ENCODE measurements around the gene MMP27. TPM values are rescaled to one million over a fixed set of nuclear protein-coding genes. Genes with fewer than 3 reads are reported as not detected.

Gene MMP27
- total RNA-seq, 1 donor from 2014 or later: not detected

DNA sequence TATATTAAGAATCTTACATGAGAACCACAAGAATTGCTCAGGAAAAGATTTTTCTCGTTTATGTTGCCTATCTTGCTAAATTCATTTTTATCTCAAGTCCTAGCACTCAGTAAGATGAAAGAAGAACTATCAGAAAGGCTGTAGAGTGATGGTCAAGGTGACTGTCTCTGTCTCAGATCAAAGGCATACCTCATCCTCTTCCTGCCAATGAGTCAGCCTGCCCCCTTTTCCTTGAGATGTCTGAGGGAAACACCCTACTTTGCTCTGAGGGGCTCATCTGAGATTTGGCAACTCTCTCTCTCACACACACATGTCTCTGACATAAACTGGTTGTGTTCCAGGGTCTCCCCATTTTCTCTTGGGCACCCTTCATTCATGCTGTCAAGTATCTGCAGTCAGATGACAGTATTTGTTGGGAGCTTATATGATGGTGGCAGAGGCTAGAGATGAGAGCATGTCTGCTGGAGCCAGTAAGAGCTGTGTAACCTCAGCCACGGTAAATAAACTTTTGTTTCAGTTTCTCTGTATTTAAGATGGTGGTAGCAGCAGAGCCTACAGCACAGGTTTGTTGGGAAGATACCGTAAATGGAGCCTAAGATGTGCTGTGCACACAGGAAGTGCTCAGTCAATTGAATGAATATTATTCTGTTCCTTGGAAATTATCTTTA lies 1.6 kb downstream of the MMP27 start:
- DNase-seq (ENCODE audit: low spot score): no peak

DNA sequence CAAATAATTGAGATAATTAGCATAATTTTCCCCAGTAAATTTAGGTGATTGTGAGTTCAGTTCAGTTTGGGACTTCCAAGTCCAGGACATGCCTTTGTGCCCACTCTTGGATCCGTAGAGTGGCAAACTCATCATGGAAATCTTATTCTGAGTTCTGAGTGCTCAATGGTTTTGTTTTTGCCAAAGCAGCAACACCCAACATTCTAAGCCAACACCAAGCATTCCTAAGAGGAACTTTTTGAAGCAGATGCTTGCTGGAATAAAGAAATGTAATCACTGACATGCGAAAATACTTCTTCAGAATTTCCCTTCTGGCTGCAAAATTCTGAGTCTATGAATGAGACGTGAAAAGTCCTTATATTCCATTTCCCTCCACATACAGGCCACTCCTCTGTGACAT lies 10.4 kb downstream of the MMP27 start:
- DNase-seq (ENCODE audit: low spot score): no peak

DNA sequence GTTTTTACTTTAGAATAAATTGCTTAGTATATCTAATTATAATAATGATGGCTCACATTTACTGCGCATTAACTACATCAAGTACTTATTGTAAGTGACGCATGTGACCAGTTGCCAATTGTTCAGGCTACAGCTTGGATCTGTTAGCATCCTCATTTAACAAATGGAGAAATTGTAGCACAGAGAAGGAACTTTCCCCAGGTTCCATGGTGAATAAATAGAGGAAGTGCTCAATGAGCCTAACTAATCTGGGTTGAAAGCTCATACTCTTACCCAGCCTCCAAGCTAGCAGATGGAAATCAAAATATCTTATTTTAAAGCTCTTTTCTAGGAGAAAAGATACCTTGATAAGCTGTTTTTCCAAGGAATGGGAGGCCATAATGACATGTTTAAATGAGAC lies 19.8 kb downstream of the MMP27 start:
- no peak for DNase-seq (ENCODE audit: low spot score)

DNA sequence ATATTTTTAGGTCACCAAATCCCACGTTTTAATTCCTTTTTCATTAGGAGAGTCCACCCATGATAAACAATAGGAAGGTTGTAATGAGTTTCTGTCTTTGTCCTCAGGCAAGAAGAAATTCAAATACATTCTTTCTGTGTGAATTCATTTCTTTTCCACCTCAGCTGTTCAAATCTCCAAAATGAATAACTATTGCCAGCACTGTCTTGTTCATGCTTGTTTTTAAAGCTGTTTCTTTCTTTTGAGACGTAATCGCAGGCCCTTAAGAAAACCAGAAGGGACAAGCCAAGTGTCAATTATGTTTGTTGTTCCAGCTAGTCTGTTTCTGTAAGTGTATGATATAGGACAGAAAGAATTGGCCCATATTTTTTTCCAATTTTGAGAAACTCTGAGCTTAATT lies 20.2 kb downstream of the MMP27 start:
- DNase-seq (ENCODE audit: low spot score): peak; percentile 45

DNA sequence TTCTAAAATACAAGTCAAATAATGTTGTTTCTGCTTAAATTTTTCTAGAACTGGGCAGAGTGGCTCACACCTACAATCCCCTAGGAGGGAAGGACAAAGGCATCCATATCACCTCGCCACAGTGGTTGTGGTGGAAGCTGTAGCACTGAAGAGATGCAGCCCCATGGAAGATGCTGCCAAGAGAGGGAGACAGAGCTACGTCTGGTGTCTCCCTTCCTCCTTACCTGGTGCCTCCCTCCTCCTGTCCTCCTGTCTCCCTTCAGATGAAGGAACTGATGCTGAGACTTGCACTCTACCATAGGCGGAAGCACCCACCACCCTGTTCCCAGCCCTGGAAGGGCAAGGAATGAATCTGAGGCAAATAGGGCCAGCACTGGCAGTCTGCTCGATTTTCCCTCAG lies 22.3 kb downstream of the MMP27 start:
- DNase-seq (ENCODE audit: low spot score): no peak

DNA sequence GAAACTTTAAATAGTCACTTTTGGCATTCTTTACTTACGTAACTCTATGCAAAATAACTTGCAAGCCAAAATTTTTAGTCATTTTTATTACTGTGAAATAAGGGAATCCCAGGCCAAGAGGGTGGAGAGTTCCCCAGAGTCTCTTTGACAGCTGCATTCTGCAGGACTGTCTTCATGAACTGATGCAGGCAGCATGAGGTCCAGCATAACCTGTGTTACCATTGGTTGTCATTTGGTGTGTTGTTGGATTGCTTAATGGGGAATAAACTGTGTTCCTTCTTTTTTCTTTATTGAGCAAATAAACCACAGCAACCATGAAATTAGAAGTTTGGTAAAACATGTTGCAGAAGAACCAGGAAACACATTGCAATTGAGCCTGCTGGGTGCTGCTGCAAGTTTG lies 24.6 kb downstream of the MMP27 start:
- peak; percentile 15 for DNase-seq (ENCODE audit: low spot score)

DNA sequence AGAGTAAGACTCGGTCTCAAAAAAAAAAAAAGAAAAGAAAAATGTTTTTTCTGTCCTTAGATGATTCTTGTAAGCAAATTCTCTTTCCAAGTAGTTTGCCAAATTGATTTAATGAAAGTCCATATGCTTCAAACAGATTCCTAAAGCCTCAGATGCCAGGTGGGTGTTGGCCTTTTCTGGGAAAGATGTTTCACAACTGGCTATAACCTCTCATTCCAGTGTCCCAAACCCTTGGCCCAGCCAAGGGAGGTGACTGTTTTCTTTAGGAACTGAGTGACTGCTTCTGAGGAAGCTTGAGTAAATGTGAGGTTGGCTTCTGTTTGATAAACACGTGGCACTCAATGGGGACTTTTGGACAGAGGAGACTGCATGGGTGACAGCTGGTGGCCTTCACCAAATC lies 27.5 kb downstream of the MMP27 start:
- DNase-seq (ENCODE audit: low spot score): no peak

DNA sequence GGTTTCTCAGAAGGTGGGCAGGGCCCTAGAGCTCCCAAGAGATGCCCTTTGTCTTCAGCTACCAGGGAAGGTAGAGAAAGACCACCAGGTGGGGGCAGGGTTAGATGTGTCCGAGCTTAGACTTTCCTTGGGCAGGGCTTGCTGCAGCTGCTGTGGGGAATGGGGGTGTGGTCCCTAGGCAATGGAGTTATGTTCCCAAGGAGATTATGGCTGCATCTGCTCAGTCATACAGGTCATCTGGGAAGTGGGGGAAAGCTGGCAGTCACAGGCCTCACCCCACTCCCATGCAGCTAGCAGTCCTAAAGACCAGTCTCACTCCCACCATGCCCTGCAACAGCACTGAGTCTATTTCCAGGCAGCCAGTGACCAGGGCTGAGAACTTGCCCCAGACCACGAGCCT lies 29.5 kb downstream of the MMP27 start:
- DNase-seq (ENCODE audit: low spot score): no peak

DNA sequence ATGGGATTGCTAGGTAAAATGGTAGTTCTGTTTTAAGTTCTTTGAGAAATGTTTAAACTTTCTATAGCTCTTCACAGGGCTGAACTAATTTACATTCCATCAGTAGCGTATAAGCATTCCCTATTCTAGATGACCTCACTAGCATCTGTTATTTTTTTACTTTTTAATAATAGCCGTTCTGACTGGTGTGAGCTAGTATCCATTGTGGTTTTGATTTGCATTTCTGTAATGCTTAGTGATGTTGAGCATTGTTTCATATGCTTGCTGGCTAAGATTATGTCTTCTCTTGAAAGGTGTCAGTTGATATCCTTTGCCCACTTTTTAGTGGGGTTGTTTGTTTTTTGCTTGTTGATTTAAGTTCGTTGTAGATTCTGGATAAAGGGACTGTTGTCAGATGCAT lies 35.9 kb downstream of the MMP27 start:
- DNase-seq (ENCODE audit: low spot score): no peak

DNA sequence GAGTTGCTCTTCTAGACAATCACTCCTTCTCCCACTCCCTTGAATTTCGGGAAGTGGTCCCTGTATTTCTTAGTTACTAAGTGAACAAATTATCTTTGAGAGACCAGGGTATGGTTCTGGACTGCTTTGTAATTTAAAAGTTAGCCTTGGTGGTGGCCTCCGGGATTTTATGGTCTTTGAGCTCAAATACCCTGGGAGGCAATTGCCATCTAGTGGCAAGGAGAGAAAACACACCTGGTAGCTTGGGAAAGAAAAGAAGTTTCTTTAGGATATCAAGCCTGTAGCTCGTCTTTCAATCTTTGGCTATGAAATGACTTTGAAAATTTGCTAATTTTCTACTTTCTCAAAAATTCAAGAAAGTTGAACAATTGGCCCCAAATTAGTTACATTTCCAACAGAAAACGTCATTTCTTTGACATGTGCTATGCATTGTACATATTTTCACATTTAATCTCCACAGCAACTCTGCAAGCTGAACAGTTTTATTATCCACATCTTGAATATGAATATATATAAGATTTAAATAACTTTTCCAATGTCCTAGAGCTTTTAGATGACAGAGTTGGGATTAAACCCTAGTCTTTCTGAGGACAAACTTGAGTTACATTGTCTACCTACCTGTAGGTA lies 39.1 kb downstream of the MMP27 start:
- DNase-seq (ENCODE audit: low spot score): peak; percentile 62

DNA sequence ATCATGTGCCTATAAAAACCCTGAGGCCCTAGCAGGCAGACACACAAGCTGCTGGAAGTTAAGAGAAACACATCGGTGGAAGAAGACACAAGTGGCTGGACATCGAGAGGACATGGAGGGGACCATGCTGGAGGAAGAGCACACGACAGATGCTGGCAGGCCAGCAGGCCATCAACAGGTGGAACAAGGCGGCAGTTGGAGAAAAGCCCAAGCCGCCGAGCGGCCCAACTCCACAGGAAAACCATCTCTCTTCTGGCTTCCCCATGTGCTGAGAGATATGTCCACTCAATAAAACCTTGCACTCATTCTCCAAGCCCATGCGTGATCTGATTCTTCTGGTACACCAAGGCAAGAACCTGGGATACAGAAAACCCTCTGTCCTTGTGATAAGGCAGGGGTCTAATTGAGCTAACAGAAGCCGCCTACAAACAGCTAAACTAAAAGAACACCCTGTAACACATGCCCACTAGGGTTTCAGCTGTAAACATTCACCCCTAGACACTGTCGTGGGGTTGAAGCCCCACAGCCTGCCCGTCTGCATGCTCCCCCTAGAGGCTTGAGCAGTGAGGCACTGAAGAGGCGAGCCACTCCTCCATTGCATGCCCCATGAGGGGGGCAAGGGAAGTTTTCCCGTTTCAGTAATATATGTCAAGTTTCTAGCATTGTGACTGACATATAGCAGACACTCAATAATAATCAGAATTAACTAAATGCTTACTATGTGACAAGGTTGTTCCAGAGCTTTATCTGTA lies 41.4 kb downstream of the MMP27 start:
- no peak for DNase-seq (ENCODE audit: low spot score)

DNA sequence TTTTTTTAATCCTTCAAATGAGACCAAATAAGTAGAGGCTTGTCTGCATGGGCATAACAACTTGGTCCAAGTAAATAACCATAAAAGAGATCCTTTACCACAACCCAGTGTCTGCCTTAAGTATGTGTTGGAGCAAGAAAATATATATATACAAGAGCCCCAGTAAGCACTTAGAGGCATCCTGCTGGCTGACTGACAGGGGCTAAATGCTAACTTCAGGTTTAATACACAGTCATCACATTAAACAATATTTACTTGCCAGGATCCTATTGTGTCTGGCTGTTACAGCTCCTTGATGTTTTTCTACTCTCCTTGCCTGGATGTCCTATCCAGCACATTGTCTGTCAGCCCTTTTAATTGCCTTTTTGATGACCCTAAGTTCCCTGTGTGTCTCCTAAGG lies 43.0 kb downstream of the MMP27 start:
- DNase-seq (ENCODE audit: low spot score): no peak

DNA sequence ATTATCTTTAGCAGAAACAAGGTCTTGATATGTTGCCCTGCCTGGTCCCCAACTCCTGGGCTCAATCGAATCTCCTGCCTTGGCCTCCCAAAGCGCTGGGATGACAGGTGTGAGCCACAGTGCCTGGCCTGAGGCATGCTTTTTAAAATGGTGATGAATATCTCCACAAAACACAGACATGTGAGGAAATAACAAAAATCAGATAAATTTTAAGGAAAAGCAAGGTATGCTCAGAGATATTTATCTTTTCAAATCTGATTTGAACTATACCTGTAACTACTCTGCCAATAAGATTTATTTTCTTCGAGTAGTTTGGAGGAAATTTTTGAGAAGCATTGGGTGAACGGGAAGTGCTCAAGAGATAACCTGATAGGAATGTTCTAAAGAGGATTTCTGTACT lies 44.5 kb downstream of the MMP27 start:
- DNase-seq (ENCODE audit: low spot score): no peak

DNA sequence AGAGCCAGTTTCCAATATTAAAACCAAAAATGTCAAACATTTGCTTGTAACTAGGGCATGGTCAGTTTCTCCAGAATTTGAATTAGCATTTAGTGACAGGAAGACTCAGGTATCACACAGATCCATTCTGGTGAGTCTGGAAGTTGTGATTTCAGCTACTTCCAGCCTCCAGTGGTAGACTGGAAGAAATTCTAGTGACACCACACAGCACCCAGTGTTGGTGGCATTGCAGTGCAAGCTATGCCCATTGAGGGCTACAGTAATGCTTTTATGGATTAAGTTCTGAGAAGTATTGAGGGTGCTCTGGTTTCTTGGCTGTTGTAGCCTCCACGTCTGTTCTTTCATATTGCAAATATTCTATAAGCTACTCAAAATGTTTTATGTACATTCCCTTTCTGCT lies 49.0 kb downstream of the MMP27 start:
- no peak for DNase-seq (ENCODE audit: low spot score)

DNA sequence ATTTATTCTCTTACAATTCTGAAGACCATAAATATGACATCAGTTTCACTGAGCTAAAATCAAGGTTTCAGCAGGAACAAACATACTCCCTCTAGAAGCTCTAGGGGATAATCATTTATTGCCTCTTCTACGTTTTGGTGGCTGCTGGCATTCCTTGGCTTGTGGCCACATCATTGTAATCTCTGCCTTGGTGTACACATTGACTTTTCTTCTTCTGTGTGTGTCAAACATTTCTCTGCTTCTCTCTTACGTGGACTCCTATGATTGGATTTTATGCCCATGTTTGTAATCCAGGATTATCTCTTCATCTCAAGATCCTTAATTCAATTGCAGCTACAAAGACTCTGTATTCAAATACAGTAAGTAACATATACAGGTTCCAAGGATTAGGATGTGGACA lies 50.0 kb downstream of the MMP27 start:
- no peak for DNase-seq (ENCODE audit: low spot score)

DNA sequence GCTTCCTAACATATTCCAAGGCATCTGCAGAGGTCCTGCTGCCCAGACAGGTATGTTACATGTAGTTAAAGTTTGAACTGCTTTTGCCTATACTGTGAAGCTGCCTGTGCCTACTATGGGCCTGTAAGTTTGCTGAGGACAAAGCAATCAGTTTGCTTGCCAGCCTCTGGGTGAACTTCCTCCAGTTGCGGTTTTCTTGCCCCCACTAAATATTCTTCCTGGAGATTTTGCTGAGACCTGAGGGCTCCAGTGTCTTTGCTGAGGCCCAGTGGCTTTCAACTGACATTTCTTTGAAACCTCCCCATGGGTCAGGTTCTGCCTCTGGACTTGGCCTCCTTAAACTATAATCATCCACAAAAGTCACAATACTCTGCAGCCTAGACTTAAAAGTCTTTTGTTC lies 50.8 kb downstream of the MMP27 start:
- DNase-seq (ENCODE audit: low spot score): no peak

DNA sequence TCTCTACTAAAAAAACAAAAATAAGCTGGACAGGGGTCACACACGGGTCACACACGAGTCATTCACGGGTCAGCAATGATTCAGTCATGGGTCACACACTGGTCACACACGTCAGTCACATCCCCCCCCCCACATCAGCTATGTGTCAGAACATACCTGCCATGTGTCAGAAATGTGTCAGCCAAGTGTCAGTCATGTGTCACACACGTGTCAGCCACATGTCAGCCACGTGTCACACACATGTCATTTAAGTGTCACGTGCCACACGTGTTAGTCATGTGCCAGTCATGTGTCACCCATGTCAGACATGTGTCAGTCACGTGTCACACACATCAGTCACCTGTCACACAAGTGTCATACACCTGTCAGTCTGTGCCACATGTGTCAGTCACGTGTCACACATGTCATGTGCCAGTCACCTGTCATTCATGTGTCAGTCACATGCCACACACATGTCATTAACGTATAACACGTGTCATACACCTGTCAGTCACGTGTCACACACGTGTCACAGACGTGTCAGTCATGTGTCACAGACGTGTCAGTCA lies 51.8 kb downstream of the MMP27 start:
- no peak for DNase-seq (ENCODE audit: low spot score)

DNA sequence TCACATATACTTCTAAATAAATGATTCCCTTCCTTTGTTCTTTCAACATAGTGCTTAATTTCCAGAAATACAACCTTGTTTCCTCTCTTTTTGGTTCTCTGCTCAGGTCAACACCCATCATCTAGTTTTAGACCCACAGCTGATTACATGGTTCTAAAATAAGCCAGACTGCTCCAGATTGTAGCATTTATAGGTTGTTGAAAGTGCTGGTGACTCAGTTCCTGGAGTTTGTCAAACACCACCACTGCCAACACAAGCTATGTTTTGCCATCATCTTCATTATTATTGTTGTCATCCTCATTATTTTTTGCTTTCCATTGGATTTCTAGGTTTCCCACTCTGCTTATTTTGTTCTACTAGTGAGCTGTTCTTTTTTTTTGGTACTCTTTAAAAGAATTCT lies 58.1 kb downstream of the MMP27 start:
- no peak for DNase-seq (ENCODE audit: low spot score)

DNA sequence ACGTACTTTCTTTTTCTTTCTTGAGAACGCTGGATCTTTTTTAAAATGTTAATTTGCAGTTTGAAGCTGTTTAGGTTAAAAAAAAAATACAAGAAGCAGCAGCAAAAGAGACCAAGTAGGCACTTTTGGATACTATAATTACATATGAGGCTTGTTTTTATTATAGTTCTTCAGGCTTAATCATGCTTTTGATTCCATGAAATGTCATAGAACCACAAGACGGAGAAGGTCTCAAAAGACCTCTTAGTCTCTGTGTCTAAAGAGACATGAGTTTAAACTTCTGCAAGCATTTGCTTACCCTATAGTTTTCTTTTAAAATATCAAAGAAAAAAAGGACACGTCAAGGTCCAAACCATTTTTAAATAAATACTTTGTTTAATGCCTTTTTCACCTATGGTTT lies 61.6 kb downstream of the MMP27 start:
- DNase-seq (ENCODE audit: low spot score): no peak

Measured in umbilical cord (tissue), 2 donors.